ENCODE data around the gene LOC101059915.
"Not testable (repeated sequence)": the region's sequence is repeated elsewhere in the genome, so short reads cannot be mapped to it uniquely, and the experiment has no call there.

Gene LOC101059915

GRCh38 chrX:71660562-71661416, 6.6 kb upstream of the LOC101059915 start:
- 77 to 84% methylated on average over 15 to 22 of the region's 22 CpGs for WGBS, 2 donors
- peak in 1 of 2 donors; percentile 61 for DNase-seq (ENCODE audit: low spot score in 2 of 2)
- intact Hi-C loops (cut with DNase I; ENCODE audit: low total_unique reads): no loop called here
- no peak overlapping the region for H3K4me3 ChIP-seq (ENCODE audit: low read depth, poor library complexity, severe bottlenecking)
- TF ChIP-seq POLR2A (IDR thresholded peaks at IDR 0.05) (no peak), CTCF (IDR thresholded peaks at IDR 0.05) (no peak)

GRCh38 chrX:71661919-71662318, 5.4 kb upstream of the LOC101059915 start:
- DNase-seq (ENCODE audit: low spot score in 2 of 2): peak in 1 of 2 donors; percentile 80
- TF ChIP-seq CTCF (IDR thresholded peaks at IDR 0.05): no peak
- no peak for TF ChIP-seq POLR2A (IDR thresholded peaks at IDR 0.05)
- intact Hi-C loops (cut with DNase I; ENCODE audit: low total_unique reads): no loop called here
- 83 to 90% methylated on average over 9 to 12 of the region's 12 CpGs for WGBS, 2 donors
- no peak overlapping the region for H3K4me3 ChIP-seq (ENCODE audit: low read depth, poor library complexity, severe bottlenecking)

GRCh38 chrX:71662654-71663053, 4.7 kb upstream of the LOC101059915 start:
- WGBS, 2 donors: 35 to 57% methylated on average over 11 of the region's 11 CpGs
- intact Hi-C loops (cut with DNase I; ENCODE audit: low total_unique reads); H3K4me3 ChIP-seq (ENCODE audit: low read depth, poor library complexity, severe bottlenecking); DNase-seq (ENCODE audit: low spot score in 2 of 2): not testable (repeated sequence)

- H3K4me3 ChIP-seq (ENCODE audit: low read depth, poor library complexity, severe bottlenecking); intact Hi-C loops (cut with DNase I; ENCODE audit: low total_unique reads); DNase-seq (ENCODE audit: low spot score in 2 of 2): not testable (repeated sequence)
- WGBS, 2 donors: 50 to 58% methylated on average over 7 to 8 of the region's 8 CpGs
These were observed 4.1 kb upstream of the LOC101059915 start for GRCh38 chrX:71663238-71663637.

GRCh38 chrX:71664202-71664601, 3.1 kb upstream of the LOC101059915 start:
- 40 to 74% methylated on average over 2 to 7 of the region's 8 CpGs for WGBS, 2 donors
- peak in 1 of 2 donors; percentile 64 for DNase-seq (ENCODE audit: low spot score in 2 of 2)
- intact Hi-C loops (cut with DNase I; ENCODE audit: low total_unique reads); H3K4me3 ChIP-seq (ENCODE audit: low read depth, poor library complexity, severe bottlenecking): not testable (repeated sequence)

- DNase-seq (ENCODE audit: low spot score in 2 of 2): peak in 1 of 2 donors; percentile 76
- intact Hi-C loops (cut with DNase I; ENCODE audit: low total_unique reads): no loop called here
- no peak for TF ChIP-seq CTCF (IDR thresholded peaks at IDR 0.05)
- no peak for TF ChIP-seq POLR2A (IDR thresholded peaks at IDR 0.05)
- H3K4me3 ChIP-seq (ENCODE audit: low read depth, poor library complexity, severe bottlenecking): no peak overlapping the region
- WGBS, 2 donors: 80 to 86% methylated on average over 11 to 16 of the region's 16 CpGs
These were observed 2.4 kb upstream of the LOC101059915 start for GRCh38 chrX:71664889-71665491.

- WGBS, 2 donors: 77 to 89% methylated on average over 8 to 10 of the region's 10 CpGs
- no peak for TF ChIP-seq CTCF (IDR thresholded peaks at IDR 0.05)
- TF ChIP-seq POLR2A (IDR thresholded peaks at IDR 0.05): no peak
- DNase-seq (ENCODE audit: low spot score in 2 of 2): no peak
These were observed 1.6 kb upstream of the LOC101059915 start for GRCh38 chrX:71665747-71666146.

More at GRCh38 chrX:71665747-71666146, 1.6 kb upstream of the LOC101059915 start:
- H3K4me3 ChIP-seq (ENCODE audit: low read depth, poor library complexity, severe bottlenecking): no peak overlapping the region
- intact Hi-C loops (cut with DNase I; ENCODE audit: low total_unique reads): no loop called here
